WTC11 (cell line): Measurements from ENCODE around the gene CACNB3.

Source experiments
- ATF6 ChIP-seq: sonication (generic); formaldehyde crosslinking; IDR thresholded peaks from 2 replicates; pipeline ENCODE4 v1.8.1; 2023; ENCODE audit warnings: mild to moderate bottlenecking, missing genetic modification reagents
- CBFB ChIP-seq: sonication (generic); formaldehyde crosslinking; IDR thresholded peaks from 2 replicates; pipeline ENCODE4 v1.8.1; 2022; ENCODE audit warnings: mild to moderate bottlenecking, low read depth, missing genetic modification reagents
- CTCF ChIP-seq: fragments of 200-600 bp; IDR thresholded peaks from 2 replicates; pipeline ENCODE4 v1.8.0; 2022; ENCODE audit warnings: antibody characterized with exemption
- E2F4 ChIP-seq: sonication (generic); formaldehyde crosslinking; IDR thresholded peaks from 2 replicates; pipeline ENCODE4 v1.8.1; 2022; ENCODE audit warnings: low read depth, mild to moderate bottlenecking, moderate library complexity, missing genetic modification reagents, borderline replicate concordance
- USF1 ChIP-seq: sonication (generic); formaldehyde crosslinking; IDR thresholded peaks from 2 replicates; pipeline ENCODE4 v1.8.0; 2022; ENCODE audit warnings: mild to moderate bottlenecking, missing genetic modification reagents
- ZNF138 ChIP-seq: sonication (generic); formaldehyde crosslinking; conservative IDR thresholded peaks from 2 replicates; pipeline ENCODE4 v1.8.1; 2022; ENCODE audit warnings: mild to moderate bottlenecking, moderate library complexity, missing genetic modification reagents
- ZNF317 ChIP-seq: sonication (generic); formaldehyde crosslinking; IDR thresholded peaks from 2 replicates; pipeline ENCODE4 v1.8.1; 2023; ENCODE audit warnings: low read depth, mild to moderate bottlenecking, moderate library complexity, missing genetic modification reagents, borderline replicate concordance

- no peak for TF ChIP-seq ATF6
- TF ChIP-seq CTCF, result no peak
- TF ChIP-seq E2F4 (CRISPR knock-in tag), result no peak
- no peak for TF ChIP-seq USF1 (CRISPR knock-in tag)
- no peak for TF ChIP-seq ZNF138
- no peak for TF ChIP-seq ZNF317 (CRISPR knock-in tag)
- no peak for TF ChIP-seq CBFB
Measured at GRCh38 chr12:48781750-48782456, 36.4 kb upstream of the CACNB3 start.
